Embryonic facial prominence (tissue), 1 donor: ENCODE data around the gene GRAMD1A.
"Not testable (repeated sequence)": the region's sequence is repeated elsewhere in the genome, so short reads cannot be mapped to it uniquely, and the experiment has no call there.

ENCODE experiments used
- DNase-seq: peaks from one replicate; pipeline ENCODE4 v3.0.0-alpha.2; 2016; ENCODE audit errors: extremely low spot score

Gene GRAMD1A

DNA sequence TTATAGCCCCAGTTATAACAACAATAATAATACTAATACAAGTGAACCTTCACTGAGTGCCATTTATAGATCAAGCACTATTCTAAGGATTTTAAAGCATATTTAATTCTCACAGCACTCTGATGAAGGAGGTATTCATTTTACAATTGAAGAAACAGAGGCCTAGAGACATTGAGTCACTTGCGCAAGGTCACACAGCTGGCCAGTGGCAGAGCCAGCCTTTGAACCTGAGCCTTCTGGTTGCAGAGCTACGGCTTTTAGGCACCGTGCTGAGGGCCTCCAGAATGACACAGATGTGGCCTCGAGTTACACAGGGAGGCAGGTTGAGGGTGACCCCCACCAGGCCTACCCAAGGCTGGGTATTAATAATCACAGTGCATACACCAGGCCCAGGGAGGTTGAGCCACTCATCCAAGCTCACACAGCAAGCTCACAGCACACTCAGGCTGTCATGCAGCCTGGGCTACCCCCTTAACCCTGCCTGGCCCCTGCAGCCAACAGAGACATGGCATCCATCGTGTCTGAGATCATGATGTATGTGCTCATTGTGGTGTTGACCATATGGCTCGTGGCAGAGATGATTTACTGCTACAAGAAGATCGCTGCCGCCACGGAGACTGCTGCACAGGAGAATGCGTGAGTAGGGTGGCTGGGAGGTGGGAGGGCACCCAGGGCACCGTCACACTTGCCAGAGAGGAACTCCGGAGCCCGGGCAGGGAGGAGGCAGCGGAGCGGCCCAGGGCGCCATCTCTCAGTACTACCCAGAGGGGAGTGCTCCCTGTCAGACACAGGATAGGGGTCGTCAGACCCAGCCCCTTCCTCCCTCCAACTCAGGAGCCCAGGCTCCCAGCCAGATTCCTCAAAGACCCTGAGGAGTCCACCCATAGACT, 38.7 kb downstream of the GRAMD1A start:
- no peak for DNase-seq

DNA sequence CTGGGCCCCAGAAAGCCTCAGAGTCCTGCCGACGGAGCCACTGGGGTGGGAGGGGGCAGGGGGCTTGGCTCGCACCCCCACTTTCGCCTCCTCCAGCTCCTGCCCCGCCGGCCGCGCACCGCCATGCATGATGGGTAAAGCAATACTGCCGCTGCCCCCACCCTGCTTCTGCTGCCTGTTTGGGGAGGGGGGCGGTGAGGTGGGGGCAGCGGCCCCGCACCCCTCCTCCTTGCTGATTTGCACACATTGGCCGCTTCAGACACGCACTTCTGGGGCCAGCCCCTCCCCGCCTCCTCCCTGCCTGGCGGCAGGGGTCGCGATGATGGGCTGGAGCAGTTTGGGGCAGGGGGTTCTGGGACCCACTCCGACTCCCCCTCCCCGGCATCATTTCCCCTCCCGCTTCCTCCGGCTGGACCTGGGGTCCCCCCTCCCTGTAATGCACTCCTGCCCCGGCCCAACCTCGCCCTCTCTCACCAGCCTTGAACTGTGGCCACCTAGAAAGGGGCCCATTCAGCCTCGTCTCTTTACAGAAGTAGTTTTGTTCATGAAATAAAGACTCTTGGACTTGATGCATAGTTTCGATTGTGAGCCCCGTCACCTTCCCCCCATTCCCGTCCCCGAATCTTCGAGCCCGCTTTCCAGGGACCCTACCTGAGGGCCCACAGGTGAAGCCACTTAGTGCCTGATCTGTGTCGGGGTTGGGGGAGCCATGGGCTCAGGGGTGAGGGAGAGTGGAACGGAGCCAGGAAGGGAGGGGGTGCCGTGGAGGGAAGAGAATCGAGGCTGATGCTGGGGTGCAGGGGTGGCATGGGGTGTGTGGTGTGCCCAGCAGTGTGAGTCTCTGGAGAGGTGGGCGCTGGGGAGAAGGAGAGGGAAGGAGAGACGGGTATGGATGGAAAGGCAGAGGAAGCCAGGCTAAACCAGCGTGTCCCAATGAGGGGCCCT, 40.0 kb downstream of the GRAMD1A start:
- DNase-seq = no peak

DNA sequence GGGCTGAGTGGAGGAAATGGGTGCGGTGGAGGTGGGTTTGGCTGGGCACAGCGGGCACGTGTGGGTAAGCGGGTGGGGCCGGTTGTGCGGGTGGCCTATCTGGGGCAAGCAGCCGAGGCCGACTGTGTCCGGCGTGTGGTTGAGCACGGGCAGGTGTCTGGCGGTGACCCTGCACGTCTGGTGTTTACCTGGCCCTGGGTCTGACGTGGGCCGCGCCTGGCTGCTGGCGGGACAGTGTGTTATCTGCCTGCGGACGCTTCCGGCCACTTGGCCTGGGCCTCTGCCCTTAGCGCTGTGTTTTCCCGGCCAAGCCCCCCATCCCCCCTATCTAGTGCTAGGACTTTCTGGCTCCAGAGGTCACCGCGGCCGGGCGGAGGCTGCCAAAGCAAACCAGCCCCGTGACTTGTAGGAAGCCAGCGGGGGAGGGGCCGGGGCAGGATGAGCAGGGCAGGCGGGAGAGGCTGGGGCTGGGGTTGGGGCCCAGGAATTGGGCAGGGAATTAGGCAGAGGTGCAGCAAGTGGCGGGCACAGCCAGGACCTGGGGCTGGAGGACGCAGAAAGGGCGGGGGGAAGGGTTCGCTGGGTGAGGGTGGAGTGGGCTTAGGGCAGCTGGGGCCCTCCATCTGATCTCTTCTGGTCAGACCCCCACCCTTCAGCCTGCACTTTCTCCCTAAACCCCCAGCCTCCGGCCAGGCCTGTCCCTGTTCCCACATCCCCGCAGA, 40.9 kb downstream of the GRAMD1A start:
- DNase-seq = no peak

DNA sequence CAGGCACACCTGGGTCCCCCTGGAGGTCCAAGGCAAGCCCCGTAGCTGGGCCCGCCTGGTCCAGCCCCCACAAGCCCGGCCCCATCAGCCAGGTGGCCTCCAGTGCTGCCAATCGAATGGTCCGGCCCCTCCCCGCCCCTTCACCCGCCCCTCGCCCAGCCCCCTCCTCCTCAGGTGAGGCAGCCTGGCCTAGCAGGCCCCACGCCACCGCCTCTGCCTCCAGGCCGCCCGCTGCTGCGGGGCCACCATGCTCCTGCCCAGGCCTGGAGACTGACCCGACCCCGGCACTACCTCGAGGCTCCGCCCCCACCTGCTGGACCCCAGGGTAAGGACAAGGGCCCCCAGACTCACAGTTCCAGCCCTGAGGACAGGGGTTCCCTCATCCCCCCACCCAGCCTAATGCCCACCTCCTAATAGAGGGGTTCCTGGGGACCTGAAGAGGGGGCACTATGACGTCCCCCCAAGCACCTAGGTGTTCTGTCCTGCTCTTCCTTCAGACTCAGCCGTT, 41.5 kb downstream of the GRAMD1A start, which contains the start of gene HPN:
HPN (plus strand) TSS at position 174 of the 508 bp plus-strand sequence. CDS start 786 bp downstream, outside the sequence.
- DNase-seq = no peak

DNA sequence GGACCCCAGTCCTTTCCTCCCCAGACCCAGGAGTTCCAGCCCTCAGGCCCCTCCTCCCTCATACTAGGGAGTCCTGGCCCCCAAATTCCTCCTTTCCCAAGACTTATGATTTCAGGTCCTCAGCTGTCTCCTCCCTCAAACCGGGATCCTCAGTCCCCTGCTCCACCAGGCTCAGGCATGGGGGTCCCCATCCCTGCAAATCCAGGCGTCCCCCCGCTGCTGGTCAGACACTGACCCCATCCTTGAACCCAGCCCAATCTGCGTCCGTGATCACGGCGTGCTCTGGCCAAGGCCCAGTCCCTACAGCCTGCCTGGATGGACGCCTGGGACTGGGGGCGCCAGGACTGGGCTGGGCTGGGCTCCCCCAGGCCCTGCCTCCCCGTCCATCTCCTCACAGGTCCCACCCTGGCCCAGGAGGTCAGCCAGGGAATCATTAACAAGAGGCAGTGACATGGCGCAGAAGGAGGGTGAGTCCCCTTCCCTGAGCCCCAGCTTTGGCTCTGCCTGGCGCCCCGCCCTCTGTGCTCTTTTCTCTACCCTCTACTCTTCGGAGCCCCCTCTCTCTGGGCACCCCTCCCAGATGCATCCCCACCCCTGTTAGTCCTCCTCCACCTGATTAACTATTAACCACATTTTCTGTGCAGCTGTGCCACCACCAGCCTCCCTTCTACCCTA, 42.1 kb downstream of the GRAMD1A start:
- DNase-seq = no peak

DNA sequence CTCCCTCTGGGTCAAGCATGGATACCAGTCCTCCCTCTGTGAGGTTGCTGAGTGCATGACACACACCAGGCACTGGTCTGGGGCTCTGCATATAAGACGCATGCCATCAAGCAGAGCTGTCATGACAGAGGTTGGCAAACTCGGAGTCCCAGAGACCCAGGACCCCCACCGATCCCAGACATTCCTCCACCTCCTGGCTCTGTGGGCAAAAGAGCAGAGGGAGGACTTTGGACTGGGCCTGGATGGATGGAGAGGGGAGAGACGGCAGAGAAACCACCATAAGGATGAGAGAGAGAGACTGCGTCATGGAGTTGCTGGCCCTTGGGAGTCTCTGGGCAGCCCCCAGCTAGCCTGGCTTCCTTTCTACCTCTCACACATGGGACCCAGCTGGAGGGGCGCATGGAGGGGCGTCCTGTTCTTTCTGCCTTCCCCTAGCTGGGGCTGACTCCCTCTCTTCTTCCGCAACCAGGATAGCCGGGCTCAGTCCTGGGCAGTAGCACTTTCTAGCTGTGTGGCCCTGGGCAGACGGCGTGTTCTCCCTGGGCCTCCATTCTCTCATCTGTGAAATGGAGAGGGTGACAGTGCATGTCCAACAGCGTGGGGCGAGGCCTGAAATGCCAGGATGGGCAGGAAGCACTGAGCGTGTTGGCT, 43.0 kb downstream of the GRAMD1A start:
- DNase-seq = no peak

DNA sequence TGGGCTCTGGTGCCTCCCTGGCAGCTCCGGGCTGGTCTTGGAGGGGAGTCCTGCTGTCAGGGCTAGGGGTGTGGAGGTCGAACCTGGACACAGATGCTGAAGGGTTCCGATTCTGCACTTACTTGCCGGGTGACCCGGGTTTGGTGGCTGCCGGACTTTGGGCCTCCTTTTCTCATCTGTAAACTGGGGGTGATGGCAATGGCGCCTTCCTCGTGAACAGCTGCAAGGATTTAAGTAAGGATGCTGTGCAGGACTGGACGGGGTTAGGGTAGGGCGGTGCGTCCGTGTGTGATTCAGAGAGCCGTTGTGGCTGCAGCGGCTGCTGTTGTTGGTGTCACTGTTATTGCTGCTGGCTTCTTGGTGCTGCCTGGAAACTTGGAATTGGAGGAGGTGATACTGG, 43.8 kb downstream of the GRAMD1A start:
- DNase-seq = no peak

DNA sequence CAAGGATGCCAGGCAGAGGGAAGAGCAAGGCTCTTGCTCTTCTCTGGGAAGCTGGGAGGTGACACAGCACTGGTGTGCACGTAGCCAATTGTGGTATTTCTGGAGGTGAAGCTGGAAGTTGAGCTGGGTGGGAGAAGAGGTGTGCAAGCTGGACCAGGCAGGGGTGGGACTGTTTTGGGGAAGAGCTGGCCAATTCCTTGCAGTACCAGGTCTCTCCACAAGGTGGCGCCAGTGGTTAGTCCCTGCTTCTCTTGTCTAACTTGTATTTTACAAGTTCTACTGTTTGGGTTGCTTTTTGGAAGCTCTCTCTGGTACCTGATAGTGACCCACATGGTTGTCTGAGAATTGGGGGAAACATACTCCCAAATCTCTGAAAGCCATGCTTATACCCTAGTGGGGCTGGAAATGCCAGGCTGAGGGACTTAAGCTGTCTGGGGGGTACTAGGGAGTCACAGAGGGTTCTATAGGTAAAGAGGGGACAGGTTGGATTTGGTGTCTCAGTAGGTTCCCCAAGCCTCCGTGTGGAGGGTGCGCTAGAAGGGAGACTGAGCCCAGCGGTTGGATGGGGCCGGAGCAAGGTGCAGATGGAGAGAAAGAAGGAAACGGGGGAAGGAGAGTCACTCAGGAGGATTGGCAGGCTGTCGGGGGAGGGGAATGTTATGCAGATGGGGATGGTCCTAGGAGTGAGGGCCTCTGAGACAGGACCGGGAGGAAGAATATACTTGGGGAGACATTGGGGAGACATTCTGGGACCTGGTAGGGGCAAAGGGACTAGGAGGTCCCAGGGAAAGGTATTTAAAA, 44.4 kb downstream of the GRAMD1A start:
- no peak for DNase-seq

DNA sequence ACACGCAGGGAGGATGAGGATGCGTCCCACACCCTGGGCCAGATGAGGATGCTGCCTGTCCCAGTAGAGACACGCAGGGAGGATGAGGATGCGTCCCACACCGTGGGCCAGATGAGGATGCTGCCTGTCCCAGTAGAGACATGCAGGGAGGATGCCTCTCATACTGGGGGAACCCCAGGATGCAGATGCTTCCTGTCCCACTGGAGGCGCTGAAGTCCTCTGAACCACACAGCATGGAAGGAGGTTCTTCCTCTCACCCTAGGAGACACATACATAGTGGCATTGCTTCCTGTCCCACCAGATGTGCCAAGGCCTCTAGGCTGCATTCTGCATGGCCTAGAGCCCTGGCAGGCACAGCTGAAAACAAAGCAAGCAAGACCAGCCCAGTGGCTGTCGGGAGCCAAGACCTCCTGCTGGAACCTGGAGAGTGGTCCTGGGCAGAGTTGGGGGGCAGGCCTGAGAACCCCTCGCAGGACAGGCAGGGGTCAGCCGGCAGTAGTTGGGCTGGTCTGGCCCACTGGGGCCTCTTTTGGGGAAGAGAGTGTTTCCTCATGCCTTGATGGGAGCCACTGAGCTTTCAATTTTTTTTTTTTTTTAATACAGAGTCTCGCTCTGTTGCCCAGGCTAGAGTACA, 45.7 kb downstream of the GRAMD1A start:
- no peak for DNase-seq

DNA sequence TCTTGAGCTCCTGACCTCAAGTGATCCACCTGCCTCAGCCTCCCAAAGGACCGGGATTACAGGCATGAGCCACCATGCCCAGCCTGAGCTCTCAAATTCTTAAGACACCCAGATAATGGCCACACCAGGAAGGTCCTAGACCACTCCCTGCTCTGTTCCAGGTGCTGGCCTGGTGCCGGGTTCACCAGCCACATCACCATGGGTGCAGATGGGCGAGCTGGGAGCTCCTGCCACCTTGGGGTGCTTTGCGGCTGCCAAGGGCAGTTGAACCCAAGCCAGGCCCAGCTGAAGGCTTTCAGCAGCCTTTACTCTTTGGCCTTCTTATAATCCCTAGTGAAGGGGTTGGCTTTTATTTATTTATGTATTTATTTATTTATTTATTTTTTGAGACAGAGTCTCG, 46.3 kb downstream of the GRAMD1A start:
- DNase-seq = no peak

DNA sequence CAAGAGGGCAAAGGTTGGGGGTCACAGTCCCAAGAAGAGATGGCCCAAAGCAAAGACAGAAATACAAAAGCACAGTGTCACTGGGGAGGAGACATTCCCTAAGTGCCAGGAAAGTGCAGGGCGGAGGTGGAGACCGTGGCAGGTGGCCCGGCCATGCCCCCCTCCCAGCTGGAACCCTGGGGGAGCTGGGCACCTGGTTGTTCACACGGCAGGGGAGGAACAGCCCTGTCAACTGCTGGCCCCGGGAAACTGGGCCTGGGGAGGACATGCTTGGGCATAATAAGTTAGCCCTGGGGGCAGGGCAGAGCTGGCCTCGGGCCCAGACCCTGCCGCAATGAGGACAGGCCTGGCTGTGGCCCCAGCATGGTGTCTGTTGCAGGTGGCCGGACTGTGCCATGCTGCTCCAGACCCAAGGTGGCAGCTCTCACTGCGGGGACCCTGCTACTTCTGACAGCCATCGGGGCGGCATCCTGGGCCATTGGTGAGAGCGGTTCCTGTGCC, 48.8 kb downstream of the GRAMD1A start:
- no peak for DNase-seq

DNA sequence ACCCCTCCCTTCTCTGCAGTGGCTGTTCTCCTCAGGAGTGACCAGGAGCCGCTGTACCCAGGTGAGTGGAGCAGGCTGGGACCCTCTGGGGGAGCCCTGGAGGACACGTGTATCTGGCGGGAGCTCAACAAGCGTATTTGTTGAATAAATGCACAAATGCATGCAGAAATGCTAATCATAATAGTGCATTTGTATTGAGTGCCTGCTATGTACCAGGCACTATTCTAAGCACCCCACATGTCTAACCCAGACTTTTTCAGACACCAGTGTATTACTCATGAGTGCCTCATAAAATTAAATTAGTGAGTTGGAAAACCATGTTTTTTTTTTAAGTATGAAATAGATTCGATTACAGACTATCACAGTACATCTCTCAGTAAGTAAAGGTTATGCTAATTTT, 49.3 kb downstream of the GRAMD1A start:
- DNase-seq = no peak

DNA sequence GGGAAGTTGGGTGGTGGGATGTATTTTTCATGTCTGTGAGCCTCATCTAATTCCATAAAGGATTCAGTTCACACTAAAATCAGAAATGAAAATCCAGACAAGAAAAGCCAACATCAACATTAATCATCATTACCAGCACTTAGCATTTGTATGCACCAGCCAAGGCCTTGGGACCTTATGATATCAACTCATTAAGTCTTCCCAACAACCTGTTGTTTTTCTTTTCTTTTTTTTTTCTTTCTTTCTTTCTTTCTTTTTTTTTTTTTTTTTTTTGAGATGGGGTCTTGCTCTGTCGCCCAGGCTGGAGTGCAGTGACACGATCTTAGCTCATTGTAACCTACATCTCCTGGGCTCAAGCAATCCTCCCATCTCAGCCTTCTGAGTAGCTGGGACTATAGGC, 50.5 kb downstream of the GRAMD1A start:
- not testable (repeated sequence) for DNase-seq

DNA sequence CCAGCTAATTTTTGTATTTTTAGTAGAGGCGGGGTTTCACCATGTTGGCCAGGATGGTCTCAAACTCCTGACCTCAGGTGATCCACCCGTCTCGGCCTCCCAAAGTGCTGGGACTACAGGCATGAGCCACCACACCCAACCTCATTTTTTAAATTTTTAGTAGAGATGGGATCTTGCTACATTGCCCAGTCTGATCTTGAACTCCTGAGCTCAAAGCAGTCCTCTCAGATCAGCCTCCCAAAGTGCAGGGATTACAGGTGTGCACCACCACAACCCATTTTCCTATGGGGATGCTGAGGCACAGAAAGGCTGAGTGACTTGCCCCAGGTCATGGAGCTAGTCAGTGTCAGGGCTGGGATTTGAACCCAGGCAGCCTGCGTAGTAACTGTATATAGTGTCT, 51.1 kb downstream of the GRAMD1A start:
- not testable (repeated sequence) for DNase-seq

DNA sequence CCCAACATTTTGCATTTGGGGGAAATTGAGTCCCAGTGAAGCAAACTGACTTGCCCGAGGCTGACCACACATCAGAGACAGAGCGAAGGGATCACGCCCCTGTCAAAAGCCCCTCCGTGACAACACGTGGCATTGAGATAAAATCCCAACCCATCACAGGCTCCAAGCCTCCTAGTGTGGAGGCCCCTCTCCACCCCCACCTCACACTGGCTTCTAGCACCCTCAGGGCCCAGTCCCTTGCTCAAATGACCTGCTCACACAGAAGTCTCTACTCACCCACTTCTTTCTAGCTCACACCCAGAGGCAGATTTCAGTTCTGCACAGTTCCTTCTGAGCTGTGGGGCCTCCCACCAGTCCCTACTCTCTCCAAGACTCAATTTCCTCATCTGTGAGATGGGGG, 51.7 kb downstream of the GRAMD1A start:
- no peak for DNase-seq

DNA sequence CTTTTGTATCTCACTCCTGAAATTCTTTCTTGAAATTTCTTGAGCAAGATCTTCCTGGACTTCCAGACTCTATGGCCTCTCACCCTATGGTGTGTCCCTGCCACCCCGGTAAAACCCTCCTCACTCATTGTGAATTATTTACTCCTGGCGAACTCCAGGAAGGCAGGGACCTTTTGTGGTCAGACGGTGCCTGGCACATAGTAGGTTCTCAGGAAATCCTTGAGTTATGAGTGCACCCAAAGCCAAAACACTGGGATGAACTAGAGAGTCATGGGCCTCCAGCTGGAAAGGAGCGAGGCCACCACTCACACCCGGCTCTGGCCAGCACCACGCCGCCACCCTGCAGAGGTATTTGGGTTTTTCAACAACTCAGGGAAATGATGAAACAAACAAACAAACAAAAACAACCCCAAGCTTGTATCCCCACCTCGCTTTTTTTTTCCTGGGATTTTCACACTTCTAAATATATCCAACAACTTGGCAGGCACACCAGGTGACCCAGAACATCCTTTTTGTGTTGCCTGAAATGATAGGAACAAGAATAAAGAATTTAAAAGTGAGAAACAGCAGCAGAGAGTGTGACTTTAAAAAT, 52.6 kb downstream of the GRAMD1A start:
- no peak for DNase-seq

DNA sequence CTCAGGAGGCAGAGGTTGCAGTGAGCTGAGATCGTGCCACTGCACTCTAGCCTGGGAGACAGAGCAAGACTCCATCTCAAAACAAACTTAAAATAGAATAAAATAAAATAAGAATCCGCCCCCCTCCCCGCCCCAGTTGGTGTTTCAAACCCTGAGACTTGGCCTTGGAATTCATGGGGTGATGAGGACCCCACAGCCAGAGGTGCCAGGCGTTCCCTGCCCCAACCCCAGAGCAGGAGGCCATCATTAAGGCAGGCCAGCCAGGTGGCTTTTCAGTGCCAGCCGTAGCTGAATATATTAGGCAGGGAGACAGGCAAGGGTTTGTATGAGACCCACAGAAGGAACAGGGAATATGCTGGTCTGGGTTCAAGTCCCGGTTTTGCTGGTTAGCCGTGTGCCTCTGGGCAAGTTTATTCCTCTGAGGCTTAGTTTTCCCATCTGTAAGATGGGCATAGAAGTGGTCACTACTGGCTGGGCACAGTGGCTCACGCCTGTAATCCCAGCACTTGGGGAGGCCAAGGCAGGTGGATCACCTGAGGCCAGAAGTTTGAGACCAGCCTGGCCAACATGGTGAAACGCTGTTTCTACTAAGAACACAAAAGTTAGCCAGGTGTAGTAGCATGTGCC, 53.7 kb downstream of the GRAMD1A start:
- DNase-seq = no peak

DNA sequence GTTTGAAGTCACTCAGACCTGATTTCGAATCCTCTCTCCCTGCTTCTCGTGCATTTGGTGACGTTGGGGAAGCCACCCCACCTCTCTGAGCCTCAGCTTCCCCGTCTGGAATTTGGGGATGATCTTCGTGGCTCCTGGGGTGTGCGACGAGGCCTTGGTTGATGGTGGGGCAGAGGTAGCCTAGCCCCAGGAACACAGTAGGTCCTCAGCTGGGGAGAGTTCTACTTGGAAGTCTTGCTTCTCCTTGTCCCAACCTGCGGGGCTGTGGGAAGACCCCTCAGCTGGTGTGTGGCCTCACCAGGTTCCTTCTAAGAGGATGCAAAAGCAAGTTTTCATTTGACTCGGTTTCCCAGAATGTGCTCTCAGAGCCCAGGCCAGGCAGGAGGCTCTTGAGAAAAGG, 54.5 kb downstream of the GRAMD1A start:
- no peak for DNase-seq
